Activated naive CD4-positive, alpha-beta T cell treated with anti-CD3 and anti-CD28 coated beads, Interleukin-2, amount 10 ng/mL, durations not matched to agents 5 hours and 36 hours (primary cell): ENCODE results near the gene APC. TPM values are rescaled to one million over a fixed set of nuclear protein-coding genes. Genes with fewer than 3 reads are reported as not detected.

Source experiments
- total RNA-seq, 2 experiments: library from RNA; stranded (reverse); gene quantifications; one replicate each; pipeline ENCODE4 v1.2.3, GENCODE V29; 2021

The APC gene
- 10 to 100 TPM; 24.4 to 31.7 TPM for total RNA-seq

DNA sequence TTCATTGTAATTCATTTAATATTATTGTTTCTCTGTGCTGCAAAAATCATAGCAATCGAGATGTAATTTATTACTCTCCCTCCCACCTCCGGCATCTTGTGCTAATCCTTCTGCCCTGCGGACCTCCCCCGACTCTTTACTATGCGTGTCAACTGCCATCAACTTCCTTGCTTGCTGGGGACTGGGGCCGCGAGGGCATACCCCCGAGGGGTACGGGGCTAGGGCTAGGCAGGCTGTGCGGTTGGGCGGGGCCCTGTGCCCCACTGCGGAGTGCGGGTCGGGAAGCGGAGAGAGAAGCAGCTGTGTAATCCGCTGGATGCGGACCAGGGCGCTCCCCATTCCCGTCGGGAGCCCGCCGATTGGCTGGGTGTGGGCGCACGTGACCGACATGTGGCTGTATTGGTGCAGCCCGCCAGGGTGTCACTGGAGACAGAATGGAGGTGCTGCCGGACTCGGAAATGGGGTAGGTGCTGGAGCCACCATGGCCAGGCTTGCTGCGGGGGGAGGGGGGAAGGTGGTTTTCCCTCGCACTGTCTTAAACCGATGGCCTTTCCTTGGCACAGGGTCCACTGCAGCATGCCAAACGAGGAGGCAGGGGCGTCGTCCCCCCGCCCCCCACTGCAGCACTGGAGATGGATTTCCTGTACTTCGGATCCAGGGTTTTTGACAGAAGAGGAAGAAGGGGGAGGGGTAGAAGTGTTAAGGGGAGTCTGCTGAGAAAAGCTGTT is at the start of gene APC:
TSS of gene APC (plus strand) at position 423 of the 728 bp plus-strand sequence. CDS start 17,006 bp downstream, outside the sequence.

GRCh38 chr5:112860929-112861637 is 123.4 kb downstream of the APC start, which contains the start of gene SRP19:
Gene SRP19, plus strand, starts transcription at chr5:112861287. Its CDS starts 90 bp downstream, at chr5:112861377.

Other genes starting within 250 kb of the APC start
- 10 to 100 TPM; 52.1 to 53.5 TPM for gene SRP19, start 123.4 kb downstream of the APC start, total RNA-seq
- gene REEP5, start 184.3 kb downstream of the APC start, total RNA-seq = 10 to 100 TPM; 58.1 to 62.6 TPM
- gene DCP2, start 238.9 kb downstream of the APC start, total RNA-seq = 100 to 1,000 TPM; 111 to 112 TPM